Epithelial cell of proximal tubule (primary cell): Measurements from ENCODE around the gene TTLL10. TPM values are rescaled to one million over a fixed set of nuclear protein-coding genes. Genes with fewer than 3 reads are reported as not detected.

Source experiments
- DNase-seq: peaks from one replicate; pipeline ENCODE4 v3.0.0-alpha.2; 2011; ENCODE audit warnings: low read depth
- H3K4me3 ChIP-seq: 2 replicates; pipeline ENCODE4 v1.5.1; 2011; ENCODE audit warnings: low read depth, mild to moderate bottlenecking, low read length
- CTCF ChIP-seq: conservative IDR thresholded peaks from 2 replicates; pipeline ENCODE4 v1.5.1; 2012; ENCODE audit warnings: low read depth, mild to moderate bottlenecking, low read length
- total RNA-seq: library from RNA; depleted of rRNA; stranded (reverse); fragments of >200 nt; gene quantifications from 2 replicates; pipeline ENCODE4 v1.2.3, GENCODE V29; 2015

The TTLL10 gene
- total RNA-seq, 1 donor from 2014 or later, result not detected

- no peak for DNase-seq
- no peak overlapping the region for H3K4me3 ChIP-seq
- no peak for TF ChIP-seq CTCF
These were observed 43.3 kb downstream of the TTLL10 start for GRCh38 chr1:1216770-1217620.

- no peak for TF ChIP-seq CTCF
- H3K4me3 ChIP-seq, result no peak overlapping the region
- no peak for DNase-seq
These were observed 44.2 kb downstream of the TTLL10 start for GRCh38 chr1:1217621-1218523.

- no peak for TF ChIP-seq CTCF
- no peak for DNase-seq
- H3K4me3 ChIP-seq, result no peak overlapping the region
These were observed 45.0 kb downstream of the TTLL10 start for GRCh38 chr1:1218524-1219200.

GRCh38 chr1:1219341-1219740, 45.7 kb downstream of the TTLL10 start:
- H3K4me3 ChIP-seq, result no peak overlapping the region
- no peak for TF ChIP-seq CTCF
- no peak for DNase-seq

- TF ChIP-seq CTCF, result no peak
- DNase-seq, result no peak
- H3K4me3 ChIP-seq, result no peak overlapping the region
These were observed 46.5 kb downstream of the TTLL10 start for GRCh38 chr1:1220197-1220596.

- no peak overlapping the region for H3K4me3 ChIP-seq
- no peak for TF ChIP-seq CTCF
- no peak for DNase-seq
These were observed 48.4 kb downstream of the TTLL10 start for GRCh38 chr1:1221887-1222574.
